NB4 (cell line): Measurements from ENCODE around the gene ASAH2.

Experiments used
- DNase-seq: peaks from one replicate; pipeline ENCODE4 v3.0.0; 2010; ENCODE audit warnings: low read depth
- H3K4me3 ChIP-seq: one replicate; pipeline ENCODE4 v1.5.1; 2011; ENCODE audit warnings: mild to moderate bottlenecking, low read depth, low read length, moderate library complexity
- MYC ChIP-seq: IDR thresholded peaks from 2 replicates; pipeline ENCODE4 v1.6.1; 2011; ENCODE audit warnings: low read depth, low read length
- POLR2A ChIP-seq: IDR thresholded peaks from 2 replicates; pipeline ENCODE4 v1.6.1; 2011; ENCODE audit warnings: mild to moderate bottlenecking; ENCODE audit not compliant: insufficient read length; ENCODE audit errors: extremely low read depth
- TF ChIP-seq, protein P1 (sequence below): IDR thresholded peaks from one replicate; pipeline ENCODE4 v1.5.1; 2012; ENCODE audit warnings: low read depth, low read length
- TF ChIP-seq, protein P2 (sequence below): IDR thresholded peaks from 2 replicates; pipeline ENCODE4 v1.6.1; 2011; ENCODE audit warnings: low read depth, low read length

Gene ASAH2

GRCh38 chr10:50260791-50261281 lies 9.5 kb upstream of the ASAH2 start:
- no peak overlapping the region for H3K4me3 ChIP-seq
- no peak for TF ChIP-seq MYC
- TF ChIP-seq, protein P1, sequence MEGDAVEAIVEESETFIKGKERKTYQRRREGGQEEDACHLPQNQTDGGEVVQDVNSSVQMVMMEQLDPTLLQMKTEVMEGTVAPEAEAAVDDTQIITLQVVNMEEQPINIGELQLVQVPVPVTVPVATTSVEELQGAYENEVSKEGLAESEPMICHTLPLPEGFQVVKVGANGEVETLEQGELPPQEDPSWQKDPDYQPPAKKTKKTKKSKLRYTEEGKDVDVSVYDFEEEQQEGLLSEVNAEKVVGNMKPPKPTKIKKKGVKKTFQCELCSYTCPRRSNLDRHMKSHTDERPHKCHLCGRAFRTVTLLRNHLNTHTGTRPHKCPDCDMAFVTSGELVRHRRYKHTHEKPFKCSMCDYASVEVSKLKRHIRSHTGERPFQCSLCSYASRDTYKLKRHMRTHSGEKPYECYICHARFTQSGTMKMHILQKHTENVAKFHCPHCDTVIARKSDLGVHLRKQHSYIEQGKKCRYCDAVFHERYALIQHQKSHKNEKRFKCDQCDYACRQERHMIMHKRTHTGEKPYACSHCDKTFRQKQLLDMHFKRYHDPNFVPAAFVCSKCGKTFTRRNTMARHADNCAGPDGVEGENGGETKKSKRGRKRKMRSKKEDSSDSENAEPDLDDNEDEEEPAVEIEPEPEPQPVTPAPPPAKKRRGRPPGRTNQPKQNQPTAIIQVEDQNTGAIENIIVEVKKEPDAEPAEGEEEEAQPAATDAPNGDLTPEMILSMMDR, result no peak
- TF ChIP-seq POLR2A, result no peak
- TF ChIP-seq, protein P2, sequence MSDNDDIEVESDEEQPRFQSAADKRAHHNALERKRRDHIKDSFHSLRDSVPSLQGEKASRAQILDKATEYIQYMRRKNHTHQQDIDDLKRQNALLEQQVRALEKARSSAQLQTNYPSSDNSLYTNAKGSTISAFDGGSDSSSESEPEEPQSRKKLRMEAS, result 0 out of 2 replicates have a peak, but pooled peaks have one; percentile 22
- DNase-seq, result peak; percentile 66

GRCh38 chr10:50254479-50254878 lies 3.2 kb upstream of the ASAH2 start:
- no peak for DNase-seq

DNA sequence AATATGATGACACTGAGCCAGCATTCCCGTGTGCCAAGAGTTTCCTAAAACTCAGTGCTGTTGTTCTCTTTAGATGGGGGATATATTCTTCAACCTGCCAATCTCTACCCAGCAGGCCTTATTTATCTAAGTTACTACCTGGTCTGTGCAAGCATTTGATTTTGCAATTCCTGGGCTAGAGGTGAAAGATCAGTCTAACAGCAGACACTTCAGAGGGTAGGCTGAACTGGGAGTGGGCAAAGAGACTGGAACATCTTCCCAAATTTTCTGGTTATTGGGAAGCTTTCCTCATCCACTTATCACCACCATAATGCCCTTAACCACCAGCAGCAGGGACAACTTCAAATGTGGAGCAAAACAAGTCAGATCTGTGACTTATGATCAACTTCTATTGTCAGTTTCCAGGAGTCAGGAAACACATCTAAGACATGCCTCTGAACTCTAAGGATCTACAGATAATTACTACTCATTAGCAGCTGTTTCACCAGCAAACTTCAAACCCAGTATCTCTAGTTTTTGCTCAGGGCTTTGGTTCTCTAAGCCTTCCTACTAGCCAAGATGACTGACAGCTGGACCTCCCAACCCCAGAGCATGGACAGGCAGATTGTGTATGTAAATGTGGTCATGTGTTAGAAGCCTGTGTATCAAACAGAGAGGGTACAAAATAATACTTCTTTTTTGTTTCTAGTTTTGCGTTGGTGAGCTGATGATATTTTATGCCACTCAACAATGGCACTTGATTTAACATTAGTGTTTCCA lies 1.0 kb downstream of the ASAH2 start:
- TF ChIP-seq, protein P1, result no peak
- H3K4me3 ChIP-seq, result no peak overlapping the region
- no peak for DNase-seq

More at GRCh38 chr10:50254479-50254878, 3.2 kb upstream of the ASAH2 start:
- no peak overlapping the region for H3K4me3 ChIP-seq
- TF ChIP-seq, protein P2, result no peak
- no peak for TF ChIP-seq MYC
- TF ChIP-seq POLR2A, result no peak
- TF ChIP-seq, protein P1, result no peak

- TF ChIP-seq, protein P1, result no peak
- TF ChIP-seq MYC, result no peak
- DNase-seq, result no peak
These were observed 2.7 kb downstream of the ASAH2 start for GRCh38 chr10:50248598-50248997.

DNA sequence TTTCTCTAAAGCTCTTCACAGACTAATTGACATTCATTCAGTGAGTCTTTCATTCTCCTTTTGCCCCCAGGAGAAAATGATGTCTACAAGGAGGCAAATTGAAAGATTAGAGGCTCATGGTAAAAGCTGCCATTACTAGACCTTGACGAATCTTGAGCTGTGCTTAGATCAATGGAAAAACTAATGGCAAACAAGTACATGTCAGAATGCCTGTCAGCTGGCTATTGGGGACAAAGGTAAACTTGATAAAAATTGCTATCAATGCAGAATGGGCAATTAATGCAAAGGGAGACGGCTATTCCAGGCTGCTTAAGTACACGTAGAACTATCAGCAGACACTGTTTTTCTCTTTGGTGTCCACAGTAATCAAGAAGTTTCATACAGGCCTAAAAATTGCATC lies 3.3 kb downstream of the ASAH2 start:
- no peak overlapping the region for H3K4me3 ChIP-seq
- no peak for TF ChIP-seq POLR2A
- TF ChIP-seq, protein P2, result no peak
- TF ChIP-seq, protein P1, result no peak
- TF ChIP-seq MYC, result no peak
- DNase-seq, result no peak

More at GRCh38 chr10:50248598-50248997, 2.7 kb downstream of the ASAH2 start:
- no peak overlapping the region for H3K4me3 ChIP-seq

GRCh38 chr10:50244201-50244600 lies 7.1 kb downstream of the ASAH2 start:
- DNase-seq, result no peak
- H3K4me3 ChIP-seq, result no peak overlapping the region
- TF ChIP-seq, protein P1, result no peak
- TF ChIP-seq, protein P2, result no peak
- TF ChIP-seq MYC, result no peak
- TF ChIP-seq POLR2A, result no peak
